Pons (tissue), 1 donor: ENCODE results near the gene NEURL3.
"Not testable (repeated sequence)": the region's sequence is repeated elsewhere in the genome, so short reads cannot be mapped to it uniquely, and the experiment has no call there.

Experiments used
- DNase-seq: peaks from one replicate; pipeline ENCODE4 v3.0.0-alpha.2; 2016; ENCODE audit warnings: low spot score

NEURL3 gene

GRCh38 chr2:96506016-96506906 is 1.1 kb upstream of the NEURL3 start:
- no peak for DNase-seq

GRCh38 chr2:96503637-96504243 is 1.4 kb downstream of the NEURL3 start:
- no peak for DNase-seq

GRCh38 chr2:96502891-96503636 is 2.1 kb downstream of the NEURL3 start:
- DNase-seq, result no peak

- DNase-seq, result no peak
These were observed 3.0 kb downstream of the NEURL3 start for GRCh38 chr2:96501886-96502810.

- no peak for DNase-seq
These were observed 3.7 kb downstream of the NEURL3 start for GRCh38 chr2:96501471-96501874.

GRCh38 chr2:96500385-96501066 is 4.6 kb downstream of the NEURL3 start:
- no peak for DNase-seq

GRCh38 chr2:96499061-96499960 is 5.8 kb downstream of the NEURL3 start:
- DNase-seq, result no peak

GRCh38 chr2:96498611-96499010 is 6.5 kb downstream of the NEURL3 start:
- not testable (repeated sequence) for DNase-seq

GRCh38 chr2:96498021-96498431 is 7.1 kb downstream of the NEURL3 start:
- no peak for DNase-seq

- no peak for DNase-seq
These were observed 9.1 kb downstream of the NEURL3 start for GRCh38 chr2:96495982-96496629.

- DNase-seq, result no peak
These were observed 11.0 kb downstream of the NEURL3 start for GRCh38 chr2:96494188-96494587.

GRCh38 chr2:96493072-96493471 is 12.1 kb downstream of the NEURL3 start:
- DNase-seq, result no peak

- DNase-seq, result no peak
These were observed 13.2 kb downstream of the NEURL3 start for GRCh38 chr2:96491860-96492497.

GRCh38 chr2:96489663-96490062 is 15.5 kb downstream of the NEURL3 start:
- DNase-seq, result peak; percentile 42

- no peak for DNase-seq
These were observed 15.9 kb downstream of the NEURL3 start for GRCh38 chr2:96489261-96489660.

- no peak for DNase-seq
These were observed 18.5 kb downstream of the NEURL3 start for GRCh38 chr2:96486696-96487095.

- DNase-seq, result peak; percentile 78
These were observed 19.2 kb downstream of the NEURL3 start for GRCh38 chr2:96485751-96486651.

- no peak for DNase-seq
These were observed 19.8 kb downstream of the NEURL3 start for GRCh38 chr2:96485350-96485749.
